HCT116 (cell line): ENCODE measurements around the gene AHR.

Experiments
- CEBPB ChIP-seq: IDR thresholded peaks from 2 replicates; pipeline ENCODE4 v1.6.1; 2012; ENCODE audit warnings: low read depth
- CTCF ChIP-seq, 3 experiments: fragments of 200-600 bp in 1 of 3; sonication (generic) in 1 of 3; IDR thresholded peaks in 2 of 3; conservative IDR thresholded peaks in 1 of 3; 2 replicates each; pipeline ENCODE4 v1.5.1; 2012 to 2017; ENCODE audit warnings: low read depth in 2 of 3, low read length in 2 of 3, antibody characterized with exemption in 1 of 3, borderline replicate concordance in 1 of 3, control low read depth in 1 of 3, mild to moderate bottlenecking in 1 of 3, mixed read lengths in 1 of 3, mixed run types in 1 of 3, moderate library complexity in 1 of 3; ENCODE audit not compliant: insufficient read depth in 1 of 3
- EZH2 ChIP-seq: fragments of 200-600 bp; sonication (generic); IDR thresholded peaks from 2 replicates; pipeline ENCODE4 v1.6.1; 2017; ENCODE audit warnings: antibody characterized with exemption, mixed run types
- MAX ChIP-seq: IDR thresholded peaks from 2 replicates; pipeline ENCODE4 v1.6.1; 2012
- POLR2A ChIP-seq: IDR thresholded peaks from 2 replicates; pipeline ENCODE4 v1.7.0; 2011; ENCODE audit warnings: borderline replicate concordance; ENCODE audit not compliant: insufficient read depth, insufficient read length; ENCODE audit errors: extremely low read depth
- POLR2AphosphoS5 ChIP-seq: IDR thresholded peaks from 2 replicates; pipeline ENCODE4 v1.6.1; 2011; ENCODE audit warnings: mild to moderate bottlenecking, low read depth, low read length, moderate library complexity
- RAD21 ChIP-seq: IDR thresholded peaks from 2 replicates; pipeline ENCODE4 v1.6.1; 2012; ENCODE audit warnings: low read depth, mild to moderate bottlenecking
- SP1 ChIP-seq: IDR thresholded peaks from 2 replicates; pipeline ENCODE4 v1.6.1; 2012; ENCODE audit warnings: low read depth
- TF ChIP-seq, protein P1 (sequence below): IDR thresholded peaks from 2 replicates; pipeline ENCODE4 v1.6.1; 2012; ENCODE audit warnings: low read depth

DNA sequence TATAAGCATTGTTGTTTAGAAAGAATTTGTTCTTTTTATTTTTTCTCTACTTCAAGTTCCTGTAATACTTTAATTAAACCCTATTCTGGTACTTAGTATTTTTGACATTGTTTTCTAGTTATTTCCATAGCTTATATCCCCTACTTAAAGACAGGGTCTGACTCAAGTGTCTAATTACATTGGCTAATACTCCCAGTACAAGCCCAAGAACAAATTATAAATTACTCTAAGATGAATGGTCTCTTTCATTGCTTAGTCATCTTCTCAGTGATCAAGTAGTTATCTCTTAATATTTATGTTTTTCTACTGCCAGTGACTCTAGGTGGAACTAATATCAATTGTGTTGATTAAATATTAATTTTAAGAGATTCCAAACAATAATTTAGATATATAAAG, 21.6 kb downstream of the AHR start:
- no peak for TF ChIP-seq EZH2
- no peak for TF ChIP-seq POLR2AphosphoS5
- no peak for TF ChIP-seq CEBPB
- no peak for TF ChIP-seq SP1
- no peak for TF ChIP-seq CTCF (IDR thresholded peaks at IDR 0.05 in 2 of 3, conservative IDR thresholded peaks at IDR 0.05 in 1 of 3; ENCODE audit: borderline replicate concordance in 1 of 3, insufficient read depth in 1 of 3, low read depth in 2 of 3, low read length in 2 of 3)
- TF ChIP-seq, protein P1, sequence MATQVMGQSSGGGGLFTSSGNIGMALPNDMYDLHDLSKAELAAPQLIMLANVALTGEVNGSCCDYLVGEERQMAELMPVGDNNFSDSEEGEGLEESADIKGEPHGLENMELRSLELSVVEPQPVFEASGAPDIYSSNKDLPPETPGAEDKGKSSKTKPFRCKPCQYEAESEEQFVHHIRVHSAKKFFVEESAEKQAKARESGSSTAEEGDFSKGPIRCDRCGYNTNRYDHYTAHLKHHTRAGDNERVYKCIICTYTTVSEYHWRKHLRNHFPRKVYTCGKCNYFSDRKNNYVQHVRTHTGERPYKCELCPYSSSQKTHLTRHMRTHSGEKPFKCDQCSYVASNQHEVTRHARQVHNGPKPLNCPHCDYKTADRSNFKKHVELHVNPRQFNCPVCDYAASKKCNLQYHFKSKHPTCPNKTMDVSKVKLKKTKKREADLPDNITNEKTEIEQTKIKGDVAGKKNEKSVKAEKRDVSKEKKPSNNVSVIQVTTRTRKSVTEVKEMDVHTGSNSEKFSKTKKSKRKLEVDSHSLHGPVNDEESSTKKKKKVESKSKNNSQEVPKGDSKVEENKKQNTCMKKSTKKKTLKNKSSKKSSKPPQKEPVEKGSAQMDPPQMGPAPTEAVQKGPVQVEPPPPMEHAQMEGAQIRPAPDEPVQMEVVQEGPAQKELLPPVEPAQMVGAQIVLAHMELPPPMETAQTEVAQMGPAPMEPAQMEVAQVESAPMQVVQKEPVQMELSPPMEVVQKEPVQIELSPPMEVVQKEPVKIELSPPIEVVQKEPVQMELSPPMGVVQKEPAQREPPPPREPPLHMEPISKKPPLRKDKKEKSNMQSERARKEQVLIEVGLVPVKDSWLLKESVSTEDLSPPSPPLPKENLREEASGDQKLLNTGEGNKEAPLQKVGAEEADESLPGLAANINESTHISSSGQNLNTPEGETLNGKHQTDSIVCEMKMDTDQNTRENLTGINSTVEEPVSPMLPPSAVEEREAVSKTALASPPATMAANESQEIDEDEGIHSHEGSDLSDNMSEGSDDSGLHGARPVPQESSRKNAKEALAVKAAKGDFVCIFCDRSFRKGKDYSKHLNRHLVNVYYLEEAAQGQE = no peak
- no peak for TF ChIP-seq MAX
- TF ChIP-seq POLR2A = no peak
- TF ChIP-seq RAD21 = no peak
